Body of pancreas (tissue), 4 donors: ENCODE data around the gene LDAH. TPM values are rescaled to one million over a fixed set of nuclear protein-coding genes. Genes with fewer than 3 reads are reported as not detected.

Experiments
- ATAC-seq: fragments of 150-250 bp; one replicate; pipeline ENCODE4 v1.9.1; 2016
- DNase-seq, 4 donors: peaks; one replicate each; pipeline ENCODE4 v3.0.0-alpha.2; 2019
- H3K27ac ChIP-seq, 4 donors: fragments of 200-600 bp; sonication (generic); 1 replicate in 3 of 4; 2 replicates in 1 of 4; pipeline versions ENCODE4 v1.5.1 to v1.6.1; 2016 to 2019; ENCODE audit warnings: mild to moderate bottlenecking in 1 of 4, mixed read lengths in 1 of 4, moderate library complexity in 1 of 4
- H3K27me3 ChIP-seq, 2 donors: fragments of 200-600 bp; sonication (generic); one replicate each; pipeline ENCODE4 v1.6.0; 2016; ENCODE audit warnings: mild to moderate bottlenecking in 1 of 2
- H3K36me3 ChIP-seq, 2 donors: fragments of 200-600 bp; sonication (generic); replicated peaks in 1 of 2; 2 replicates each; pipeline ENCODE4 v1.5.1; 2016; ENCODE audit warnings: low read depth in 2 of 2; ENCODE audit not compliant: insufficient read depth in 1 of 2
- H3K4me1 ChIP-seq: fragments of 200-600 bp; sonication (generic); one replicate; pipeline ENCODE4 v1.6.0; 2016
- H3K4me3 ChIP-seq, 2 donors: fragments of 200-600 bp; sonication (generic); 1 replicate in 1 of 2; 2 replicates in 1 of 2; pipeline ENCODE4 v1.5.1; 2016 to 2019
- H3K9me3 ChIP-seq, 3 donors: fragments of 200-600 bp; sonication (generic); 1 replicate in 2 of 3; 2 replicates in 1 of 3; pipeline ENCODE4 v1.5.1; 2016
- POLR2A ChIP-seq, 3 donors: fragments of 450-650 bp; IDR thresholded peaks; one replicate each; pipeline ENCODE4 v1.6.1; 2016; ENCODE audit warnings: antibody characterized with exemption in 3 of 3, mild to moderate bottlenecking in 2 of 3
- WGBS, 2 donors: methylation state at CpG; one replicate each; pipeline ENCODE4 v1.1.5; 2017; 5-methylcytosine and 5-hydroxymethylcytosine counted together
- intact Hi-C: fragments of 100-400 bp; cut with DNase I; formaldehyde crosslinking; loops from one replicate; pipeline ENCODE4 v1.15.1; 2023
- total RNA-seq, 2 donors: library from RNA; depleted of rRNA; stranded (reverse); fragments of >200 nt; gene quantifications; one replicate each; pipeline ENCODE4 v1.1.0, GENCODE V29; 2016
- TF ChIP-seq, protein P1 (sequence below), 7 experiments: fragments of 450-650 bp in 4 of 7; fragments of 200-600 bp in 3 of 7; sonication (generic) in 3 of 7; IDR thresholded peaks; one replicate each; pipeline ENCODE4 v1.5.1; 2016 to 2019; ENCODE audit warnings: antibody characterized with exemption in 7 of 7

The LDAH gene
- total RNA-seq, 2 donors from 2014 or later = 6.9 to 10.6 TPM

DNA sequence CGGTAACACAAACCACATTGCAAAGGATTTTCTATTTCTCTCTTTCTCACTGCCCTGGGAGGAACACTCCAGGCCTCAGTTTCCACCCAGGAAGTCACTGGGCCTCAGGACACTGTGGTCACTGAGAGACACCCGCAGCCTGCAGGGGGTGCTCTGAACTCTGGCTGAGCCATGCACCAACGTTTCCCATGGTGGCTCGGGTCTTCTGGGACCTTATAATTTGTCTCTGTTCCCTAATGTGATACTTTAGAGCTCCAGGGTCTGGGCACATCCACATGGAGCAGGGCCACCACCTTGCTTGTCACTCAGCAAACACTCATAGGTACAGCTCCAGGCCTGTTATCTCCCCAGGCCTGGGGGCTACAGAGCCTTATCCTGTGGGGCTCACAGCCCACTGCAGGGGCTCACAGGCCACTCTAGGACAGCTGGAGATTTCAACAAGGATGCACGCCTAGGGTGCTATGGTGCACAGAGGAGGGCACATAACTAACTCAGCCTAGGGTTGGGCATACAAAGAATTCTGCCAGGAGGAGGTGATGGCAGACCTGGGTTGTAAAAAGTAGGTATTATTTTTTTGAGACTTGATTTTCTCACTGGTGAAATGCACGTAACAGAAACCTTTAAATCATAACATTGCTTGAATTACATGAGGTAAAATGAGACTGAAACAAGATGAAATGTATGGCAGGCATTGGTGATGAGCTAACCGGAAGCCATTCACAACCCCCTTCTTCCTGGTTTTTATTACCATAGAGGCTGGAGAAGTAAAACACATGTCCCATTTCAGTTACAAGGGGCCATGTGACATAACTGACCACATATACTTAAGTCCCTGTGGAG, 169.0 kb downstream of the LDAH start:
- no peak for DNase-seq
- no peaks in the 10 kb centered on the region for H3K27me3 ChIP-seq
- TF ChIP-seq, protein P1, sequence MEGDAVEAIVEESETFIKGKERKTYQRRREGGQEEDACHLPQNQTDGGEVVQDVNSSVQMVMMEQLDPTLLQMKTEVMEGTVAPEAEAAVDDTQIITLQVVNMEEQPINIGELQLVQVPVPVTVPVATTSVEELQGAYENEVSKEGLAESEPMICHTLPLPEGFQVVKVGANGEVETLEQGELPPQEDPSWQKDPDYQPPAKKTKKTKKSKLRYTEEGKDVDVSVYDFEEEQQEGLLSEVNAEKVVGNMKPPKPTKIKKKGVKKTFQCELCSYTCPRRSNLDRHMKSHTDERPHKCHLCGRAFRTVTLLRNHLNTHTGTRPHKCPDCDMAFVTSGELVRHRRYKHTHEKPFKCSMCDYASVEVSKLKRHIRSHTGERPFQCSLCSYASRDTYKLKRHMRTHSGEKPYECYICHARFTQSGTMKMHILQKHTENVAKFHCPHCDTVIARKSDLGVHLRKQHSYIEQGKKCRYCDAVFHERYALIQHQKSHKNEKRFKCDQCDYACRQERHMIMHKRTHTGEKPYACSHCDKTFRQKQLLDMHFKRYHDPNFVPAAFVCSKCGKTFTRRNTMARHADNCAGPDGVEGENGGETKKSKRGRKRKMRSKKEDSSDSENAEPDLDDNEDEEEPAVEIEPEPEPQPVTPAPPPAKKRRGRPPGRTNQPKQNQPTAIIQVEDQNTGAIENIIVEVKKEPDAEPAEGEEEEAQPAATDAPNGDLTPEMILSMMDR (IDR thresholded peaks at IDR 0.05) = no peak
- no peak for TF ChIP-seq POLR2A (IDR thresholded peaks at IDR 0.05)
- no peaks in the 10 kb centered on the region for H3K9me3 ChIP-seq
- no peak overlapping the region for H3K27ac ChIP-seq
- intact Hi-C loops = no loop called here
- no peaks in the 10 kb centered on the region for H3K36me3 ChIP-seq
- no peak for ATAC-seq
- WGBS, 2 donors = 79 to 83% methylated on average over 6 to 7 of the region's 7 CpGs
- peaks cover 24% of the 10 kb centered on the region for H3K4me1 ChIP-seq
- no peak overlapping the region for H3K4me3 ChIP-seq

DNA sequence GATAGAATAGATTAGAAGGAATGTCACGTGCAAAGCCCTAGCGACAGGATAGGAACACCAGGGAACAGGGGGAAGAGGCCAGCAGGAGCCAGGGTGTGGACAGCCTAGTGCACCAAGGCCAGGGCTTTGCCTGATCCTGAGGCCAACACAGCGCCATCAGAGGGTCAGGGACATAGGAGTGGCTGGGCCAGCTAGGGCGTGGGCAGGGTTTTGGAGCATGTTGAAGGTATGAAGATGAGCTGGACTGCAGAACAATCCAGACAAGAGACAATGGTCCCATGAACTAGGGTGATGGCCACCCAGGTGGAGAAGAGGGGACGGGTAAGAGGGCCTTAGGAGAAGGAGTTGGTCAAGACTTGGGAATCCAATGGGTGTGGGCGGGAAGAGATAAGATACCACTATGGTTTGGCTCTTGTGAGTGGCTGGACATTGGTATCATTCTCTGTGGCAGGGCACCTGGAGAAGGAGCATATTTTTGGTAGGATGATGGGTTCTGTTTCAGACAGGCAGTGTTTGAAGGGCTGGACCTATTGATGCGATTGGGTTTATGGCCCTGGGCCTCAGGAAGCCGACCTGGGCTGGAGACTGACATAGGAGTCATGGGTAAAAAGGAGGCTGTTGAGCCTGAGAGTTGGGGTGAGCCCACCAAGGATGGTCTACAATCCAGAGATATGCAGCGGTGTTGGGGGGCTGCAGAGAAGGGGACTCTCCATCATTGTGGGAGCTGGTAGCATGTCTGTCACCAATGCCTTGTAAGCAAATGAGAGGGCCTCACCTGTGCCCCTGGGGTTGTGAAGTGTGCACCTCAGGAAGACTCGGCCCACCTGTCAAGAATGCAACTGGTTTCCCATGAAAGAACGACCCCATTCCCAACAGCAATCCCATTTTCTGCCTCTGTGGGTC, 170.0 kb downstream of the LDAH start:
- Histone ChIP-seq H3K4me1 (peaks cover 26% of the 10 kb centered on the region), H3K27ac (no peak overlapping the region), H3K9me3 (no peaks in the 10 kb centered on the region), H3K4me3 (no peak overlapping the region), H3K27me3 (no peaks in the 10 kb centered on the region), H3K36me3 (no peaks in the 10 kb centered on the region)
- intact Hi-C loops = no loop called here
- 90 to 96% methylated on average over 10 to 11 of the region's 11 CpGs for WGBS, 2 donors
- no peak for TF ChIP-seq POLR2A (IDR thresholded peaks at IDR 0.05)
- TF ChIP-seq, protein P1 (IDR thresholded peaks at IDR 0.05) = no peak
- no peak for ATAC-seq
- DNase-seq = no peak

DNA sequence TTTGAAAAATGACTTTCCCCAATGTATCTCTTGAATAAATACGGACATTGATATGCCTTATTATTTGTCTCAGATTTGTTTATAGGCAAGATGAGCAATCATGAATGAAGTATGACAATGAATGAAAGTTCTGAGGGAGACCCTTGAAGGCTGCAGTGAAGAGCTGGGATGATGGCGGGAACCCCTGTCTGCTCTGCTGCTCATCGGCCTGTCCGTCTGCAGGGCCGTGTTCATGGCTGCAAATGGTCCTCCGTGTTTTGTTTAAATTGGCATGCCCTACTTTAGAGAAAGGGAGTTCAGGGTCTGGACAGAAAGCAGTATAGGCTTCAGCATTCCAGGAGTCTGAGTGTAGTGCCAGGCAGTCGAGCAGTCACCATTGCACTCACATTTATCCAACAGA, 170.8 kb downstream of the LDAH start:
- DNase-seq = no peak
- Histone ChIP-seq H3K4me1 (peaks cover 26% of the 10 kb centered on the region), H3K4me3 (no peak overlapping the region), H3K9me3 (no peaks in the 10 kb centered on the region), H3K27ac (no peak overlapping the region), H3K27me3 (no peaks in the 10 kb centered on the region), H3K36me3 (no peaks in the 10 kb centered on the region)
- 88 to 90% methylated on average over 7 of the region's 7 CpGs for WGBS, 2 donors
- no peak for TF ChIP-seq POLR2A (IDR thresholded peaks at IDR 0.05)
- TF ChIP-seq, protein P1 (IDR thresholded peaks at IDR 0.05) = no peak
- intact Hi-C loops = no loop called here
- ATAC-seq = no peak

DNA sequence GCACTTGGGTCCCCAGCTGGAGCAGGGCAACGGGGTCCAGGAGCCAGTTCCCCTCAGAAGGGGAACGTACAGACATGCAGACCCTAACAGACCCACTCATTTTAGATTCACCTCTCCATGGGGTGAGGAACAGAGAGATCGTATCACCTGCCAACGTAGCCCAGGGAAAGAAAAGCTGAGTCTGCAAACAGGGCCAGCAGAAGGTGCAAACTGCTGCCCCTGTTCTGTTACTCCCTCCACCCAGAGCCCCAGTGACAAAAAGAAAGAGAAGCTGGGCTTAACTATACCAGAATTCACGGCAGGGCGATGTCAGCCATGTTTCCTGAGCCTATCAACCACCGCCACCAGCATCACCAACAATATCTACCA, 171.2 kb downstream of the LDAH start:
- no peaks in the 10 kb centered on the region for H3K9me3 ChIP-seq
- TF ChIP-seq, protein P1 (IDR thresholded peaks at IDR 0.05) = no peak
- TF ChIP-seq POLR2A (IDR thresholded peaks at IDR 0.05) = no peak
- 68 to 81% methylated on average over 7 of the region's 7 CpGs for WGBS, 2 donors
- peak overlapping the region; percentile 83 to 91 (median 87) for H3K27ac ChIP-seq
- no peak for DNase-seq
- H3K36me3 ChIP-seq = no peaks in the 10 kb centered on the region
- no peaks in the 10 kb centered on the region for H3K27me3 ChIP-seq
- ATAC-seq = no peak
- no peak overlapping the region for H3K4me3 ChIP-seq
- intact Hi-C loops = no loop called here
- peaks cover 26% of the 10 kb centered on the region for H3K4me1 ChIP-seq
